ENCODE measurements around the gene C3orf62.
"Not testable (repeated sequence)": the region's sequence is repeated elsewhere in the genome, so short reads cannot be mapped to it uniquely, and the experiment has no call there.

The C3orf62 gene

GRCh38 chr3:49266410-49267095 lies 10.5 kb downstream of the C3orf62 start:
- DNase-seq, result no peak

- no peak for DNase-seq
Observed at GRCh38 chr3:49265661-49266386, 11.2 kb downstream of the C3orf62 start.

GRCh38 chr3:49263159-49263889 lies 13.7 kb downstream of the C3orf62 start:
- no peak for DNase-seq

- no peak for DNase-seq
Observed at GRCh38 chr3:49260806-49261324, 16.2 kb downstream of the C3orf62 start.

- no peak for DNase-seq
Observed at GRCh38 chr3:49257187-49257586, 19.8 kb downstream of the C3orf62 start.

GRCh38 chr3:49255718-49256511 lies 21.1 kb downstream of the C3orf62 start:
- no peak for DNase-seq

- DNase-seq, result no peak
Observed at GRCh38 chr3:49255112-49255511, 21.9 kb downstream of the C3orf62 start.

- DNase-seq, result no peak
Observed at GRCh38 chr3:49253512-49253911, 23.5 kb downstream of the C3orf62 start.

GRCh38 chr3:49248840-49249227 lies 28.2 kb downstream of the C3orf62 start:
- no peak for DNase-seq

GRCh38 chr3:49244581-49245205 lies 32.3 kb downstream of the C3orf62 start:
- DNase-seq, result no peak

GRCh38 chr3:49240091-49240490 lies 36.9 kb downstream of the C3orf62 start:
- DNase-seq, result not testable (repeated sequence)

GRCh38 chr3:49238274-49239127 lies 38.5 kb downstream of the C3orf62 start:
- no peak for DNase-seq

- DNase-seq, result no peak
Observed at GRCh38 chr3:49237344-49237743, 39.7 kb downstream of the C3orf62 start.

- DNase-seq, result no peak
Observed at GRCh38 chr3:49236226-49236625, 40.8 kb downstream of the C3orf62 start.

GRCh38 chr3:49228817-49229216 lies 48.2 kb downstream of the C3orf62 start:
- DNase-seq, result not testable (repeated sequence)

GRCh38 chr3:49222002-49222401 lies 55.0 kb downstream of the C3orf62 start:
- DNase-seq, result no peak

- not testable (repeated sequence) for DNase-seq
Observed at GRCh38 chr3:49220985-49221563, 56.0 kb downstream of the C3orf62 start.

- DNase-seq, result no peak
Observed at GRCh38 chr3:49219132-49219531, 57.9 kb downstream of the C3orf62 start.

Measured in activated CD4-positive, alpha-beta T cell treated with anti-CD3 and anti-CD28 coated beads for 4 hours (primary cell).